NCI-H128 (cell line): ENCODE results near the gene LDLRAP1.
"Not testable (repeated sequence)": the region's sequence is repeated elsewhere in the genome, so short reads cannot be mapped to it uniquely, and the experiment has no call there.

Source experiments
- DNase-seq: peaks from one replicate; lab custom pipeline; 2025; ENCODE audit not compliant: unreplicated experiment; lab: John Stamatoyannopoulos, UW

LDLRAP1 gene

DNA sequence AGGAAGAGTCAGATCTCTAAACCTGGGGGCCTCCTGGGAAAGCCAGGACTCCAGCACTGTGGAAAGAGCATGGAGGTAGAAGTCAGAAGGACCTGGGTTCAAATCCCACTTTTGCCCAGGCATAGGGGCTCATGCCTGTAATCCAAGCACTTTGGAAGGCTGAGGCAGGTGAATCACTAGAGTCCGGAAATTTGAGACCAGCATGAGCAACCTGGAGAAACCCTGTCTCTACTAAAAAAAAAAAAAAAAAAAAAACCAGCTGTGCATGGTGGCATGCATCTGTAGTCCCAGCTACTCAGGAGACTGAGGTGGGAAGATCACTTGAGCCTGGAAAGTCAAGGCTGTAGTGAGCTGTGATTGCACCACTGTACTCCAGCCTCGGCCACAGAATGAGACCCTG lies 31.8 kb downstream of the LDLRAP1 start:
- DNase-seq = no peak

DNA sequence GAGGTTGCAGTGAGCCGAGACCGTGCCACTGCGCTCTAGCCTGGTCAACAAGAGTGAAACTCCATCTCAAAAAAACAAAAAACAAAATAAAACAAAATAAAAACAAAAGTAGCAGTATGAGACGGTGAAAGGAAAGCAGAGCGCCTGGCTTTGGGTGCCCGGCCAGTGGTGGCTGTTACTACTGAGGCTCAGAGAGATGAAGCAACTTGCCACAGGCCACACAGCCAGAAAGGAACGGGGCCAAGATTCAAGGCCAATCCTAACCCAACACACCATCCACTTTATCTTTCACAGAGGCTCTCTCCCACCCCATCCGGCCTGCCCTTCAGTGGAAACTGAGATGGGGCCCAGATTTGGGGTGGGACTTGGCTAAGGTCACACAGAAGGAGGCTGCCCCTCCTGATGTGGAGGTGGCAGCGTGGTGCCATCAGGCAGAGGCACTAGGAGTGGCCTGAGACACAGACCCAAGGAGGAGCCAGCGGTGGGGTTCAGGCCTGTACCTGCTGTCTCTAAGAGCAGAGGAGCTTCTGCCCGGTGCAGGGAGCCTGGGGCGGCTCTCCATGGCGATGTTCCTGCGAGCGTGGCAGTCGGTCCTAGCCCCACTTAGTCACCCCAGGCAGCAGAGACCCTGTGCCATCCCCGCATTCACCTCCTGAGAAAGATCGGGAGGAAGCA lies 33.2 kb downstream of the LDLRAP1 start:
- DNase-seq = no peak

DNA sequence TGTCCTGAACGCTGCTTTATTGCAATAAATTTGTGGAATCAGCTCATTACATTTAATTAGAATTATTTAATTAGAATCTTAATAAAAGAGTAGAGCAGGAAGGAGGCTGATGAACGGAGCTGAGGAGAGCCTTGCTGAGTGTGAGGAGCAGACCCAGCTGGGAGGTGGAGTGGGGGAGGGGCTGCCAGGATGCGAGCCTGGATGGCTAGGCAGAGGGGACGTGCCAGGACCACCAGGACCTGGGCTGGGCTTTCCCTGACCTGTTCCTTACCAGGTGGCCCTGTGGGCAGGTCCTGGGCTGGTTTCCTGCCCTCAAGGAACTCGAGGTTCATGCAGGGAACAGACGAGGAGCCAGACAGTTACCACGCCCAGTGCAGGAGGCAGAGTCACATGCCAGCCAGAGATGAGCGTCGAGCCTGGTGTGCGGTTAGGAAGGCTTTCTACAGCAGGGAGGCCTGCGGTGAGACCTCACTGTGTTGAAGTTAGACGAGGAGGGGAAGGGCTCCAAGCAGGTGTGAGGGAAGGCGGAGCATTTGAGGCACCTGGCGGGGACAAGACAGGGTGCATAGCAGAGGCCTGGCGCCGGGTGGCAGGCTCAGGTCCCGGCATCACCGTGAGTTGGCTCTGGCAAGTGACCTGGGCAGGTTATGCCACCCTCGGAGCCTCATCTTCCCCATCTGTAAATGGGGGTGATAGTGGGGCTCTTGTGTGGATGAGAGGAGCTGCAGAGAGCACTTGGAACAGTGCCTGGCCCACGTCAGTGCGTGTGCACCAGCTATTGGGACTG lies 33.9 kb downstream of the LDLRAP1 start:
- DNase-seq = no peak

DNA sequence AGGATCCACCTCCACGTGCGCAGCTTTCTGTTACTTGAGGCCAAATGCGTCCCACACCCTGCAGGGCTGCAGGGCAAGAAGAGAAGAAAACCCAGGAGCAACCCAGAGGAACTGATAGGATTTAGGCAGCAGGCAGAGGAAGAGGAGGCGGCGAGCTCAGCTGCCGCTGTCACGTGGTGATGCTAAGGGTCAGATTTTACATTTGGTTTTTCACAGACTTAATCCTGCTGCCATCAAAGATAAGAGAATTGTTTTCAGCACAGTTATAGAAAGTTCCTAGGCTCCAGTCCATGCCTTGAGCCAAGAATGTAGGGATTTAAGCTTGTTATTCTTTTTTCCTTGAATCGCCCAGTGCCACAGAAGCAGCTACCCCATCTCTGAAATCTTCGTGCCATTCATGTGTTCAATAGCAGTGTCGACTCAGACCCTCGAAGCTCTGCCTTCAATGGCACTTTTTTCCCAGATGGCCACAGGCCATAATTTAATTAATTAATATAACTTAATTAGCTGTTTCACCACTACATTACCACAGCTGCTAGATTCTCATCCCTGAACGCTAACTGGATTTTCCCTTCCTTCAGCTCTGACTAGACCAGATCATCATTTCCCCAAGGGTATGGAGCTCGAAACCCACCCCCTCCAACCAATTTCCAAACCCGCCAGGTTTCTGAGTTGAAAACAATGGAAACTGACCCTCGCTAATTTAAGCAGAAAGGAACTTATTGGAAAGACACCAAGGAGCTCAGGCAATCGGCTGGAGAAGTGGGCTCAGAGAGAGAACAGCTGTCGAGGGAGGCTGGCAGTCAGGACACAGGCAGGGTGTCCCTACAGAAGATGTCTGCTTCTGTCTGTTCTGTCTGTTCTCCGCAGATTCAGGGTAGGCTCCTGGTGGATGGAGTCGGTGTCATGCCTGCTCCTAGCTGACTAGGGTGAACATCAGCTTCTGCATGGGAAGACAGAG lies 36.2 kb downstream of the LDLRAP1 start:
- DNase-seq = no peak

DNA sequence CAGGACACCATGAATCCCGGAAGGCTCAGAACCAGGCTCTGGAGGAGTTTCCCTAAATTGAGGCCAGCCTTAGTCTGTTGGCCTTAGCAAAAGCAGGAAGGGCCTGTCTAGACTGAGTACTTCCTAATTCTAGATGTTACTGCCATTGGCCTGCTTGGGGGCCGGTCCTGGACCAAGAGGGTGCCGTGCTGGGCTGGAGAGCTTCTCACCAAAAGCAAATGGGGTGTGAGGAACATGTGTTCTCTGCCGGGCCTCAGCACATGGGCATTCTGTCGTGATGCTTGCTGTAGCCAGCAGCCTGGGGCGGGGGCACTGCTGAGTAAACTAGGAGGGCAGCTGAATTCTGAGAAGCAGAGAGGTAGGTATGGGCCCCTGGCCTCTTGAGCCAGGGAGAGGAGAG lies 37.5 kb downstream of the LDLRAP1 start:
- no peak for DNase-seq

DNA sequence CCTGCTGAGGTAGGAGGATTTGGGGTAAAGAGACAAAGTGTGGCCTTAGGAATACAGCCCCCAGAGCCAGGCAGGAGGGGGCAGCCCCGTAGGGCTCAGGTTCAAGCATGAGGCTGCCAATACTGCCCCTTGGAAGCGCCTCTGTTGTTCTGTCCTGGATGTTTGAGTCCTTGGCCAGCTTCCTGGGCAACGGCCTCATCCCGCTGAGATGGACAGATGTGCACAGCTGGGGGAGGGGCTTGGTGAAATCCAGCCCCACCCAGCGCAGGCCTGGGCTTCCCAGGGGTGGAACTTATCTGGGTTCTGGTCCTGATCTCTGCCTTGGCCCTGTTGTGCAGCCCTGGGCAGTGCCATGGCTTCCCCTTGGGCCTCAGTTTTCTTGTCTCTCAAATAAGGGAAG lies 38.4 kb downstream of the LDLRAP1 start:
- no peak for DNase-seq

DNA sequence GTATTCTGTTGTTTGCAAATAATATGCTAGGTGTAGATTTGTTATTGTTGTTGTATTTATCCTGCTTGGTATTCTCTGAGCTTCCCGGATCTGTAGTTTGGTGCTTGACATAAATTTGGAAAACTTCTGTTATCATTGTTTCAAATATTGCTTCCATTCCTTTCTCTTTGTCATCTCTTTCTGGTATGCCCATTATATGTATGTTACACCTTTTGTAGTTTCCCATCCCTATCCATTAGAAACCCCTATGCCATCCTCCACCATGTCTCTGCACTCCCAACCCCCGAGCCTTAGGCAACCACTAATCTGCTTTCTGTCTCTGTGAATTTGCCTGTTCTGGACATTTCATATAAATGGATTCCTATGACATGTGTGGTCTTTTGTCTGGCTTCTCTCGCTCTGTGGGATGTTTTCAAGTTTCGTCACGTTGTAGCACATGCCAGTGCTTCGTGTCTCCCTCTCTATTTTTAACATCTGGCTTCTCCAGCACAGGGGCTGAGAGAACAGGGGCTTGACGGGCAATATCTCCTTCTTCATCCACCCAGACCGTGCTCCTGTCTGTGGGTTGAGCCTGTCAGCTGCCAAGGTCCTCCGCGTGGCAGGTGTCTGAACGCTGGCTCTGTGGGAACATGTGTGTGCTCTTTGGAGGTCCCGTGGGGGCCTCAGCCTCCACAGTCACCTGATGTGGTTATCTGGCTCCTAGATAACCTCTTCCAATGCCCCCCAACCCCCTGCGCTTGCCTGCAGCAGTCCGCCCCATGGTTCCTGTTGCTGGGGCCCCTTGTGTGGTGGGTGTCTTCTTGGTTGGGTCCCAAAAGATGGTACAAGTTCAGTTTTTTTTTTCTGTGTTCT lies 40.3 kb downstream of the LDLRAP1 start:
- no peak for DNase-seq

DNA sequence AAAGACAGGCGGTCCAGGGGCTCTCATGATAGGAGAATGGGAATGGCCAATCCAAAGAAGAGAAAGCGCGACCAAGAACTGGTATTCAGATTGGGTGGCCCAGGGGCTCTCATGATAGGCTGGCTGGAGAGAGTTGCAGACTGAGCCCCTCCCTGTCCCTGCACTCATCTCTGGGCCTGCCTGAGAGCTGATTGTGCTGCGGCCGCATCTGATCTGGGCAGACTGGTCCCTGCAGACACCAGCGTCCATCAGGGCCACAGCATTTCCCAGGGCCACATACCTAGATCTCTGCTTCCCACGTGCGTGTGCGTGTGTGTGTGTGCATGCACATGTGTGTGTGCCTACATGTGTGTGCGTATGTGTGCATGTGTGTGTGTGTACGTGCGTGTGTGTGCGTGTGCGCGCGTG lies 42.8 kb downstream of the LDLRAP1 start:
- DNase-seq = no peak

DNA sequence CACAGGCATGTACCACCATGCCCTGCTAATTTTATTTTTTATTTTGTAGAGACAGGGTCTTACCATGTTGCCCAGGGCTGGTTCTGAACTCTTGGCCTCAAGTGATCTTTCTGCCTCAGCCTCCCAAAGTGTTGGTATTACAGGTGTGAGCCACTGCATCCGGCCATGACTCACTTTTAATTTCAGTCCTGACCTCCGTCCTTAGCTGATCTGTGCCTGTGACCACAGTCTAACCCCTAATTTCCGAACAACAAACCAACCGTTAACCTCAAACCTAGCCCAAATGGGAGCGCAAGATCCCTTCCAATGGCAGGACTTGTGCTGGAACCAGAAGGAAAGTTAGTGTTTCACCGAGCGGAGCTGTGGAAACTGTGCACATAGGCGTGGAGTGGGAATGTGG lies 43.9 kb downstream of the LDLRAP1 start:
- no peak for DNase-seq

DNA sequence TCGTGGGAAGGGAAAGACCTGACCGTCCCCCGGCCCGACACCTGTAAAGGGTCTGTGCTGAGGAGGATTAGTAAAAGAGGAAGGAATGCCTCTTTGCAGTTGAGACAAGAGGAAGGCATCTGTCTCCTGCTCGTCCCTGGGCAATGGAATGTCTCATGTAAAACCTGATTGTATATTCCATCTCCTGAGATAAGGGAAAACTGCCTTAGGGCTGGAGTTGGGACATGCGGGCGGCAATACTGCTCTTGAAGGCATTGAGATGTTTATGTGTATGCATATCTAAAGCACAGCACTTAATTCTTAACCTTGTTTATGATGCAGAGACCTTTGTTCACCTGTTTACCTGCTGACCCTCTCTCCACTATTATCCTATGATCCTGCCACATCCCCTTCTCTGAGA lies 44.8 kb downstream of the LDLRAP1 start:
- not testable (repeated sequence) for DNase-seq

DNA sequence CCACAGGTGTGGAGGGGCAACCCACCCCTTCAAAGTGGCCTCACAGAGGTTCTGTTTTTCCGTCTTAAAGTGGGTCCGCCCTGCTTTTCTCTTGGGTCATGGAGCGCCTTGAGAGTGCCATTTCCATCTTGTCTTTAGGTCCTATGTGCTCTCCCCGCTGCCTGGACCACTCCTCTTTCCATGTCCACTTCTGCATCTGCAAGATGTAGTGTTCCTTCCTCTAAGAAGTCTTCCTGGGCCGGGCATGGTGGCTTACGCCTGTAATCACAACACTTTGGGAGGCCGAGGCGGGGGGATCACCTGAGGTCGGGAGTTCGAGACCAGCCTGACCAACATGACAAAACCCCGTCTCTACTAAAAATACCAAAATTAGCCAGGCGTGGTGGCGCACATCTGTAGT lies 45.4 kb downstream of the LDLRAP1 start:
- DNase-seq = not testable (repeated sequence)

DNA sequence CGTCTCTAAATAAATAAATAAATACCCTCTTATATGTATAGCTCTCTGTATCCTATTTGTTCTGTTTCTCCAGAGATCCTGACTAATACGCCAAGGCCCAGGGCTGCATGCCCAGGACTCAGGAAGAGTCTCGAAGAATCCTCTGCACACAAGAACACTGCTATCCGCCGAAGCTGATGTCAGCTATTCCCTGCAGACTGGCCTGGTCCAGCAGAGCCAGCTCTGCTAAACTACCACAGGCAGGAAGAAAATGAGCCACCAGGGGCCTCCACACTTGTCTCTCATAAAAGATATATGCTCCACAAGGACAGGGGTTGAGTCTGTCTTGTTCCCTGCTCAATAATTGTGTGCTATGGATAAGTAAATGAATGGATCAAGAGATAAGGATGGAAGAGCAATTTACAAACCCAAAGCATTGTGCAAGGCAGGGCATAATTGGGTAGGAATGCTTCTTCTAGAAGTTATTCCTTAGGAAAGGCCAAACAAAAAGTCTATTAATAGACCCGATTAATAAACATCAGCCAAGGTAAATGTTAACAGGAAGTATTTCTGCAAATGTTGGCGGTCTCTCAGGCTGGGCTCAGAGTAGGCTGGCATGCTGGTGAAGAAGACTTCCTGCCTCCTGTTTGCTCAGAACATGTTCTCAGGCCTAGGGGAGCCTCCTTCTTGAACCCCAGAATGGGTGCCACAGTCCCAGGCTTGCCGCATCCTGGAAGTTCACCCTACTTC lies 46.9 kb downstream of the LDLRAP1 start:
- DNase-seq = no peak

DNA sequence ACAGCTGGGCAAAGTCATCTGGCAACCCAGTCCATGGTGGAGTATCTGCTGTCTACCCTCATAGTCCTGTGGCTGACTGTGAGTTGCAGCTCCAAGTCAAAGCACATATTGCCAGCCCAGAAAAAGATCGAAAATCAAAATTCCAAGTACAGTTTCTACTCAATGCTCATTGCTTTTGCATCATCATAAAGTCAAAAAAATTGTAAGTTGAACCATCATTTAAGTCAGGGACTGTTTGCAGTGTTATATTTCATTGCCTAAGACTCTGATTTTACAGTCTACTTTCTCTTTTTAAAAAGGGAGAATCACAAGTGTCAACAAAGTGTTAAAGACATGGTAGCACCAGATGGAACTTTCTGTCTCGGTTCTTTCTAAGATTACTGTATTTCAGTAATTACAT lies 50.5 kb downstream of the LDLRAP1 start:
- DNase-seq = no peak

DNA sequence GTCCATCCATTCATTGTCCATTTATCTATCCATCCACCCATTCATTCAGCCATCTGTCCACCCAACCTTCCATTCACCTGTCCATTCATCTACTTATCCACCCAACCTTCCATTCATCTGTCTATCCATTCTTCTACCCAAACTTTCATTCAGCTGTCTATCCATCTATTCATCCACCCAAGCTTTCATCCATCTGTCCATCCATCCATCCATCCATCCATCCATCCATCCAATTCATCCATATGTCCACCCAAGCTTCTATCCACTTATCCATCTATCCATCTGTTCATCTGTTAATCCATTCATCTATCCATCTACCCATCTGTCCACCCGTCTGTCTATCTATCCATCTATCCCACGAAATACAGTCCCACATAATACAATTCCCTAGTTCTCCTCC lies 51.6 kb downstream of the LDLRAP1 start:
- no peak for DNase-seq

DNA sequence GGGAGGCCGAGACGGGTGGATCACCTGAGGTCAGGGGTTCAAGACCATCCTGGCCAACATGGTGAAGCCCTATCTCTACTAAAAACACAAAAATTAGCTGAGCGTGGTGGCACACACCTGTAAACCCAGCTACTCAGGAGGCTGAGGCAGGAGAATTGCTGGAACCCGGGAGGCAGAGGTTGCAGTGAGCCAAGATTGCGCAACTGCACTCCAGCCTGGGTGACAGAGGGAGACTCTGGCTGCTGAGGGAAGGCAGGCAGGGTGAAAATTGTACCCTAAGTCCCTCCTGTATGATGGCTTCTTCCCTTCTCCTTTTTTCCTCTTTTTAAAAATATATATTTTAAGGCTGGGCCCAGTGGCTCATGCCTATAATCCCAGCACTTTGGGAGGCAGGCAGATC lies 53.2 kb downstream of the LDLRAP1 start:
- DNase-seq = not testable (repeated sequence)

DNA sequence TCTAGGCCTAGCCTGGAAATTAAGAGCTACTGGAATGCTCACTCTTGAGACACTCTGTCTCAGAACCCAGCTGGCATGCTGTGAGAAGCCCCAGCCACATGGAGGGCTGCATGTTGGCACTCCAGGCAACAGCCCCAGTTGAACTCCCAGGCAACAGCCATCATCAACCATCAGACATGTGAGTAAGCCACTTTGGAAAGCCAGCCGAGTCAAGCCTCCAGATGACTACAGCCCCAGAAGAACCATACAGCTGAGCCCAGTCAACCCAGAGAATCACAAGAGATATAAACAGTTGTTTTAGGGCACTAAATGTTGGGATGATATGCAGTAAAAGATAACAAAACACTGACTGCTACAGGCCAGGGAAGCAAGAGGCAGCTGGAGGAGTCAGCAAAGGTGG lies 55.5 kb downstream of the LDLRAP1 start:
- no peak for DNase-seq

DNA sequence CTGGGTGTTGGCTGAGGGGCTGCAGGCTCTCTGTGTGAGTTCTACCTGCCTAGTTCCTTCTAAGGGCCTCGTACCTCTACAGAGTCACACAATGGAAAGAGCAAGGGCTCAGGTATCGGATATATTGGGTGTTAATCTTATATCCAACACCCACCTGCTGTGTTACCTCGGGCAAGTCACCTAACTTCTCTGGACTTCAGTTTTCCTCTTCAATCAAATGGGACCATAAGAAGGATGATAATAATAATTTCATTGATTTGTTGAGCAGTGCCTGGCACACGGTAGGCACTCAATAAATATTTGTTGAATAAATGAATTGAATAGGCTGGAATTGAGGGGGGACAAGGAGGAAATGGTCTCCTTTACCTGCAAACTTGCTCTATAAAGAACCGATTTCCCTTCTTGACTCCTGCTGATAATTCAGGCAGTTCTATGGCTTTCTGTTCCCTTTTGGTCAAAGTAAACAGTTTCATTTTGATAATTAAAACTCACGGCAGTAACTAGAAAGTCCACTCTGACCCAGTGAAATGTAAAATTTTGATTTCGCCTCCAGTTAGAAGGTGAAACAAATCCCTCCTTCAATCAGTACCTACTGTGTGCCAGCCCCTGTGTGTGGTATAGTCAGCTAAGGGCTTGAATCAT lies 56.7 kb downstream of the LDLRAP1 start:
- DNase-seq = no peak

DNA sequence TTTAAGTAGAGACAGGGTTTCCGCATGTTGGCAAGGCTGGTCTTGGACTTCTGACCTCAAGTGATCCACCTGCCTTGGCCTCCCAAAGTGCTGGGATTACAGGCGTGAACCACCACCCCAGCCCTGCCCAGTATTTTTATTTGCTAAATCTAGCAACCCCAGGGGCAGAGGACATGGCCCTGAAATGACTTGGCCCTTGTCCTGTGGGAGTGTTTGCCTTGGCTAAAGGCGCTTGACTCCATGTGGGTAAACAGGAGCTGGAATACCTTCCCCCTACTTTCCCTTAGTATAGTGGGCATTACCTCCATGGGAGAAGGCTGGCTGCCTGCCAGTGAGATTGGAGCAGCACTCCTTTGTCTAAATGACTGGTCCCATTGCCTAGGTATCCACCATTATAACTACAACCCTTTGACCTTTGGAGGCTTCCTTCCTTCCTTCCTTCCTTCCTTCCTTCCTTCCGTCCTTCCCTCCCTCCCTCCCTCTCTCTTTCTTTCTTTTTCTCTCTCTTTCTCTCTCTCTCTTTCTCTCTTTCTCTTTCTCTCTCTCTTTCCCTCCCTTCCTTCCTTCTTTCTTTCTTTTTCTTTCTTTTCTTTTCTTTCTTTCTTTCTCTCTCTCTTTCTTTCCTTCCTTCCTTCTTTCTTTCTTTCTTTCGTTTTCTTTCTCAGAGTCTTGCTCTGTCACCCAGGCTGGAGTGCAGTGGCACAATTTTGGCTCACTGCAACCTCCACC lies 57.7 kb downstream of the LDLRAP1 start:
- not testable (repeated sequence) for DNase-seq
